ENCODE measurements around the gene GPLD1.

Gene GPLD1

DNA sequence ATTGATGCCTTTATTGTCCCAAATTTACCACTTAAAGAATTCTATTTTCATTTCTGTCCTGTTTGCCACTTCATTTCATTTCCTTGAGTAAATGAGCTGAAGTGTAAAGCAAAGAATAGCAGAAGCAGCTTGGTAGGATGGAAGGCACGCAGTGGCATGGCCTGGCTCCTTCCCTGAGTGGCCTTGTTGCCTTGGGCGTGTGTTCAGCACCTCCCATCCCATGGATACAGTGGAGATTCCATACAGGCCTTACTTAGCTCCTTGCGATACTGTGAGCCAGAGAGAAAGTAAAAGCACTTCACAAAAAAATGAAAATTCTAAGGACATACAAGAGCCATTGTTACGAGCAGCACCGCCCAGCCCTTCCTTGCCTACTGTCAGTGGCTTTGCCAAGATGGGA, 45.0 kb upstream of the GPLD1 start:
- Histone ChIP-seq H3K27ac (no peak overlapping the region), H3K4me1 (no peaks in the 10 kb centered on the region), H3K27me3 (no peaks in the 10 kb centered on the region), H3K4me3 (no peak overlapping the region), H3K9me3 (no peaks in the 10 kb centered on the region), H3K36me3 (peaks cover 36 to 56% (median 41%) of the 10 kb centered on the region in 3 donors)
- TF ChIP-seq CTCF (IDR thresholded peaks at IDR 0.05): no peak
- intact Hi-C loops (cut with DNase I; ENCODE audit: low total_unique reads): no loop called here
- DNase-seq: no peak

DNA sequence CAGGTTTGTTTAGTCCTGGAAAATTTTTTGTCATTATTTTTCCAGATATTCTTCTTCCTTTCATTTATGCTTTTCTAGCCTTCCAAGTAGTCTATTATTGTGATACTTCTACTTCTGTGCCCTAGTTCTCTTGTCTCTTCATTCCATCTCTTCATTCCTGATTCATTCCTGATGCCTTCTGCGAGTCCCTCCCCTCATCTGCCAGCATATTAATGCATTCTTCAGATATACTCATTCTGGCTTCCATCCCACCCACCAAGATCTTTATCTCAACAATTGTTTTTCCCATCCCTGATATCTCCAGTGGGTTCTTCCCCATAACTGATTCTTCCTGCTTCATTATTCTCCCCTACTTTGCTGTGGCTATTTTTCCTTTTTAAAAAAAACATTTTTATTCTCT, 40.6 kb upstream of the GPLD1 start:
- intact Hi-C loops (cut with DNase I; ENCODE audit: low total_unique reads): no loop called here
- DNase-seq: no peak
- Histone ChIP-seq H3K27me3 (no peaks in the 10 kb centered on the region), H3K27ac (no peak overlapping the region), H3K9me3 (no peaks in the 10 kb centered on the region), H3K4me1 (no peaks in the 10 kb centered on the region), H3K36me3 (peaks cover 35 to 62% (median 40%) of the 10 kb centered on the region in 3 donors), H3K4me3 (no peak overlapping the region)
- TF ChIP-seq CTCF (IDR thresholded peaks at IDR 0.05): no peak

DNA sequence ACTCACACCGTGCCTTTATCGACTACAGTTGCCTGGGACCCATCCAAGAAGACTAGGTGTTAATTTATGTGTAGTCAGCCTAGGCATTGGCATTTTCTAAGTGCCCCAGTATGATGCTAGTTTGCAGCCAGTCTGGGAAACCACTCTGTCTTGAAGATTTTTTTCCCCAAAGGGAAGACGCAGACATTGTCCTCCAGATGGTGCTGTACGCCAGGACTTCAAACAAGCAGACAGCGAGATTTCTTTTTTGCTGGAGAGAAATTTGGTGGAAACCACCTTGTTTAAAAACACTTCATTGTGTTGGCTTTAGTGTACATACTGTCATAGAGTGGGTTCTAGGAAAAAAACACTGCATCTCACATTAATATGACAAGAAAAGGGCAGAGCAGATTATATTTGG, 35.4 kb upstream of the GPLD1 start:
- Histone ChIP-seq H3K27me3 (no peaks in the 10 kb centered on the region), H3K4me1 (no peaks in the 10 kb centered on the region), H3K36me3 (peaks cover 0 to 35% (median 5%) of the 10 kb centered on the region in 3 donors), H3K9me3 (no peaks in the 10 kb centered on the region), H3K27ac (no peak overlapping the region), H3K4me3 (no peak overlapping the region)
- DNase-seq: no peak
- intact Hi-C loops (cut with DNase I; ENCODE audit: low total_unique reads): no loop called here
- no peak for TF ChIP-seq CTCF (IDR thresholded peaks at IDR 0.05)

DNA sequence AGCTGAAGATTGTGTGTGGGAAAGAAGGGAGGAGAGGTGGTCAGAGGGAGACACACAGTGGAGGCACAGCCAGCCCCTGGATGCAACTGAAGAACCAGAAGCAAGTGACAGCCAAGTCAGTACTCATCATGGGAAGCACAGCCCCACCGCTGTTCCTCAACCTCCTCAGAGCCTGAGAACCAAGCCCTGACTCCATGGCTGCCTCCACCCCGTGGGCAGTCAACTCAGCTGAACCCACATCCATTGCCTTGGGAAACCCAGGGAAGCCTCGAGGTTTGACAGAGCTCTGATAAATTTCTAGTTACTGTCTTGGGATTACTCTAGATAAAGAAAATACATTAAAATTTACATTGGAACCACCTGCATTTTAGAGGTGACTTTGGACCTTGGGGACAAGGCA, 35.0 kb upstream of the GPLD1 start:
- Histone ChIP-seq H3K36me3 (peaks cover 1 to 37% (median 5%) of the 10 kb centered on the region in 3 donors), H3K4me3 (no peak overlapping the region), H3K9me3 (no peaks in the 10 kb centered on the region), H3K4me1 (no peaks in the 10 kb centered on the region), H3K27me3 (no peaks in the 10 kb centered on the region), H3K27ac (no peak overlapping the region)
- DNase-seq: no peak
- no peak for TF ChIP-seq CTCF (IDR thresholded peaks at IDR 0.05)
- intact Hi-C loops (cut with DNase I; ENCODE audit: low total_unique reads): no loop called here

GRCh38 chr6:24522228-24523176, 33.1 kb upstream of the GPLD1 start:
- Histone ChIP-seq H3K36me3 (peaks cover 0 to 40% (median 13%) of the 10 kb centered on the region in 3 donors), H3K9me3 (no peaks in the 10 kb centered on the region), H3K4me1 (no peaks in the 10 kb centered on the region), H3K27me3 (no peaks in the 10 kb centered on the region), H3K4me3 (no peak overlapping the region), H3K27ac (no peak overlapping the region)
- no peak for TF ChIP-seq CTCF (IDR thresholded peaks at IDR 0.05)
- DNase-seq: no peak
- intact Hi-C loops (cut with DNase I; ENCODE audit: low total_unique reads): loop anchor here (2.0 kb wide), 1 partner anchor 92 kb away; no protein-coding TSS in a partner anchor

Data from tibial artery (tissue), 4 donors.